Measurements from ENCODE around the gene SLN.
A peak's percentile ranks its signal among the peaks of the same experiment; 100 is the strongest.
"Not testable (repeated sequence)": the region's sequence is repeated elsewhere in the genome, so short reads cannot be mapped to it uniquely, and the experiment has no call there.

The SLN gene
- 0 to 0.06 (median 0) reads per million in 18 experiments for total RNA-seq

DNA sequence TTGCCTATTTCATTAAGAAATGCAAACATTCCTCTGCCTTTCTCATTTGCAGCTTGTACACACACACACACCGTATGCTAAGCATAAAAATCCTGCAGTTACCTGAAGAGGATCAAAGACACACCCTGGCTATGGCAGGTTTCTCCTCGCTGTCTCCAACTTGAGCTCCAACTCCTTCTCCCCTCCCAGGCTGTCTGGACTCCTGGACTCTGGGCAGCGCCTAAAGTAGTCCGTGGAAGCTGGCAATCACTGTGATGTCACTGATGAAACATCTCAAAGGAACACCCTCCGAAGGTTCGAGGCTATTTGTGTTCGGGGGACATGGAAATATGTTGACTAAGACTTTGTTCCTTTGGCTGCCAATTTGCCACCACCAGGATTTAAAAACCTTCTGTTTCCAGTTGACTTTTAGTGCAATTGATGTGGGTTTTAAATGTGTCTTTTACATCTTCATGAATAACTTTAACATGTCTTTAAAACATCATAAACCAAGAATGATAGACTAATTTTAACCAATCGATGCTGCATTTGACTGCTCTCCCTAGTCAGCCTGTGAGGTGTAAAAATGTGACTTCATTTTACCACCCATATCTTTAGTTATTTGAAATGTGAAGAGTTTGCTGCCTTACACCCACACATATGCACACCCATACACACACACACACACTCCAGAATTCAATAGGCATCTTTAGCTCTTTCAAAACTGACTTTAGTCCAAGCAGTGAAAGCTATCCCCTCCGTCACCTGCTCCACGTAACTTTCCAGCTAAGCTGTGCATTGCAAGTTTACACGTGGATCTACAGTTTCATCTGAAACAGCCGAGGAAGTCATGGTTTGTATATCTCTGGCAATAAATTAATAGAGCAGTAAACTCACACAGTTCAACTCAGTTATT is at the start of gene SLN:
TSS of gene SLN (minus strand) at position 196 of the 895 bp plus-strand sequence.
- no peak for DNase-seq

DNA sequence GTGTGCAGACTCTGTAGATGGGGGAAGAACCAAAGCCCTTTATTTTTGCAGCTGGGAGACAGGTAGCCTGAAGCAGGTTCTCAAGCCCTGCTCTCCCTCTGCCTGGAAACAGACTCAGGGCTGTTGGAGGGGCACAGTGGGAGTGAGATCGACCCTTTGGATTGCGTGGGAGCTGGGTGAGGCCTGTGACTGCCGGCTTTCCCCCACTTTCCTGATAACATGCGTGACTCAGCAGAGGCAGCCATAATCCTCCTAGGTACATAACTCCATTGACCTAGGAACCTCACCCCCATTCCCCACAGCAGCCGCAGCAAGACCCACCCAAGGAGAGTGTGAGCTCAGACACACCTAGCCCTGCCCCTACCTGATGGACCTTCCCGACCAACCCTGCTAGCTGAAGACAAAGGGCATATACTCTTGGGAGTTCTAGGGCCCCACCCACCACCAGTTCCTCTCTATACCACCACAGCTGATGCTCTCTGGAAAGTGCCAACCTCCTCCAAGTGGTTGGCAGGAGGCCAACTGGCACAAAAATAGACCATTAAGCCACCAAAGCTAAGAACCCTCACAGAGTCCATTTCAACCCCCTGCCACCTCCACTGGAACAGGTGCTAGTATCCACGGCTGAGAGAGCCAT is 47.0 kb upstream of the SLN start:
- not testable (repeated sequence) for DNase-seq

GRCh38 chr11:107757661-107758060 is 45.8 kb upstream of the SLN start:
- no peak for DNase-seq

DNA sequence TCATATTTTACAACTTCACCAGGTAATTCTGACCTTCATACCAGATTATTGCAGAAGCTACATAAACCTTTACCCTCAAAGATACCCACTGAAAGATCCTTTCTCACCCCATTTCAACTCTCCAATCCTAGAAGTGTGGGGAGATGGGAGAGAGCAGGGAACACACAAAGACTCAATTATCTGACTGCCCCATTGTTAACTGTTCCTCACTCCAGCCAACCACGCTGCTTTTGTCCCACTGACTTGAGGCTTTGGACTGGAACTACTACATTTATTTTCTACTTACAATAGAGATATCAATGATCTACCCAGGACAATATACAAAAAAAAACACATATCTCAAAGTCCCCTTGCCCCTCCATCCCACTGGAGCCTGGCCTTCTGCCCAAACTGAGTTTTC is 44.7 kb upstream of the SLN start:
- no peak for DNase-seq

- DNase-seq: no peak
Measured at GRCh38 chr11:107752949-107753822, 41.3 kb upstream of the SLN start.

GRCh38 chr11:107752508-107752907 is 40.7 kb upstream of the SLN start:
- no peak for DNase-seq

GRCh38 chr11:107751082-107751481 is 39.2 kb upstream of the SLN start:
- no peak for DNase-seq

DNA sequence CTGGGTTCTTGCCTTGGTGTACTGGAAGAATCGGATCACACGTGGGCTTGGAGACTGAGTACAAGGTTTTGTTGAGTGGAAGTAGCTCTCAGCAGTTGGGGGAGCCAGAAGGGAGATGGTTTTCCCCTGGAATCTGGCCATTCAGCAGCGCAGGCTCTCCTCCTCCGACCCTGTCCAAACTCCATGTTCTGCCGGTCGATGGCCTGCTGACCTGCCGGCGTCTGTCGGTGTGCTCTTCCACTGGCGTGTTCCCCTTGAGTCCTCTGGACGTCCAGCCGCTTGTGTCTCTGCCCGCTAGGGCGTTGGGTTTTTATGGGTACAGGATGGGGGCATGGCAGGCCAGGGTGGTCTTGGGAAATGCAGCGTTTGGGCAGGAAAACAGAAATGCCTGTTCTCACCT is 38.5 kb upstream of the SLN start:
- DNase-seq: no peak

- DNase-seq: no peak
Measured at GRCh38 chr11:107747622-107748021, 35.8 kb upstream of the SLN start.

DNA sequence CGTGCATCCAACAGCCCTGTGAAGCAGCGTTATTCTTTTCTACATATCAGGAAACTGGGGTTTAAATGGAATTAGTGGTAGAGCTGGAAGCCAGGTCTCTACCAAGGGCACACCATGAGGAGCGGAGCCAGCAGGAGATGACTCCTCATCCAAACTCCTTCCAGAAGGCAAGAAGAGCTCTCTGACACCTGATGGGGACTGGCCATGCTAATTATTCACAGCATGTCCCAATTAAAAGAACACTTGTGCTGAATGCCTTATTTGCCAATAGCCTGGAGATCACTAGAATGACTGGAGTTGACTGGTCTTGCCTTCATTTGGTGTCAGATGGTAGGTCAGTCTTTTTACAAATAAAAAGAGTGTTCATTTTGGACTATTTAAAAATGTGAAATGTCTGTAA is 32.9 kb upstream of the SLN start:
- DNase-seq: no peak

GRCh38 chr11:107743191-107743590 is 31.3 kb upstream of the SLN start:
- DNase-seq: no peak

DNA sequence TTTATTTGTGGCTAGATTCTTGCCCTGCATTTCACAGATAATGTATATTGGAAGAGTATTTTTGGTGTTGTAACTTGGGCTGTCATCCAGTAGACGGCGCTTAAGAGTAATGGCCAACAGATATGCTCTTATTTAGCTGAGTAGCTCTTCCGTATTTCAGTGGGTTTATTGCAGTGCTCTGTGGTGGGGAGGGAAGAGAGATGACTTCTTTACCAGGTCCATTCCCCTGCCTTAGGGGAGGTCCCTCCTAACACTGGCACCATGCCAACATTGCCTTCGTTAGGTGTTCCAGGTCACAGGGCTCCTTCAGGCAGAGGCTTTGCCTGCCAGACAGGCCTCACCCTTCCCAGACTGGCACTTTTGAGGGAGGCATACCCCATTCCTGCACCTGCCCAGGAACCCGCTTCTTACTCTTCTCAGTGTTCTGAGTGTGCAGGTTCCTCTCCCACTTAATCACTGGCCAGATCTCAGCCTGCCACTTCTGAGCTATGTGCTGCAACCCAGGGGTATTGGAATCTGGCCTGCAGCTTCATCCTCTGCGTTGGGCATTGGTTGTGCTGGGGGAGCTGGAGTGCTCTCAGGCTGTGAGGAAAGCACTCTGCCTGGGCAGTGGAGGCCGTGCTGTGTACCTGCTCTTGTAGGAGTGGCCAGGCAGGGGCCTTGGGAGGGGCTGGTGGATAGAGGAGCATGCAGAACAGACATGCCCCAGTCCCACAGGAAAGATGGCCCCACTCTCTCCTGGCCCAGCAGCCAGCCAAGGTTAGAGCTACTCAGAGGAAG is 29.4 kb upstream of the SLN start:
- DNase-seq: peak; percentile 57 to 59

DNA sequence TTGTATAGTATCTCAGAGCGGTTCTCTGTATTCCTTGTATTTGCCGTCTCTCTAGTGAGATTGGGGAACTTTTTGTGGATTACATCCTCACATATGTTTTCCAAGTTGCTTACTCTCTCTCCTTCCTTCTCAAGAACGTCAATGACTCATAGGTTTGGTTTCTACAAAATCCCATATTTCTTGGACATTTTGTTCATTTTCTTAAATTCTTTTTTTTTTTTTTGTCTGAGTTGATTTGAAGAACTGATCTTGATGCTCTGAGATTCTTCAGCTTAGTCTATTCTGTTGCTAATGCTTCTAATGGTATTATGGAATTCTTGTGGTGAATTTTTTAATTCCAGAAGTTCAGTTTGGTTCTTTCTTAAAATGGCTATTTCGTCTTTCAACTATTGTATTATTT is 28.4 kb upstream of the SLN start:
- DNase-seq: no peak

GRCh38 chr11:107736546-107736945 is 24.7 kb upstream of the SLN start:
- DNase-seq: no peak

DNA sequence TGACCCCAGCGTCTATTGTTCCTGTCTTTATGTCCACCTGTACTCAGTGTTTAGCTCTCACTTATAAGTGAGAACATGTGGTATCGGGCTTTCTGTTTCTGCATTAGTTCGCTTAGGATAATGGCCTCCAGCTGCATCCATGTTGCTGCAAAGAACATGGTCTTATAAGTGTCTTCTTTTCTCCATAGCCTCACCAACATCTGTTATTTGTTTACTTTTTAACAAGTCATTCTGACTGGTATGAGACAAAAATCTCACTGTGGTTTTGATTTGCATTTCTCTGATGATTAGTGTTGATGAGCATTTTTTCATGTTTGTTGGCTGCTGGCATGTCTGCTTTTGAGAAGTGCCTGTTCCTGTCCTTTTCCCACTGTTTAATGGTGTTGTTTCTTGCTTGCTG is 21.7 kb upstream of the SLN start:
- DNase-seq: no peak

- DNase-seq: no peak
Measured at GRCh38 chr11:107732689-107733051, 20.8 kb upstream of the SLN start.

GRCh38 chr11:107731941-107732688 is 20.3 kb upstream of the SLN start:
- no peak for DNase-seq

GRCh38 chr11:107722662-107723061 is 10.8 kb upstream of the SLN start:
- DNase-seq: no peak

- no peak for DNase-seq
Measured at GRCh38 chr11:107721207-107721606, 9.4 kb upstream of the SLN start.

- DNase-seq: no peak
Measured at GRCh38 chr11:107720303-107720774, 8.5 kb upstream of the SLN start.

GRCh38 chr11:107719557-107720302 is 7.9 kb upstream of the SLN start:
- DNase-seq: no peak
